Stimulated activated CD8-positive, alpha-beta memory T cell treated with anti-CD3 and anti-CD28 coated beads, Interleukin-7, amount 100 ng/mL, for 4 hours (primary cell): ENCODE results near the gene PRTN3.
"Not testable (repeated sequence)": the region's sequence is repeated elsewhere in the genome, so short reads cannot be mapped to it uniquely, and the experiment has no call there.

ENCODE experiments used
- DNase-seq, 2 donors: peaks; one replicate each; pipeline ENCODE4 v3.0.0-alpha.2; 2020; ENCODE audit warnings: low read depth in 2 of 2

The PRTN3 gene

GRCh38 chr19:866769-867300 is 26.0 kb downstream of the PRTN3 start:
- no peak for DNase-seq

DNA sequence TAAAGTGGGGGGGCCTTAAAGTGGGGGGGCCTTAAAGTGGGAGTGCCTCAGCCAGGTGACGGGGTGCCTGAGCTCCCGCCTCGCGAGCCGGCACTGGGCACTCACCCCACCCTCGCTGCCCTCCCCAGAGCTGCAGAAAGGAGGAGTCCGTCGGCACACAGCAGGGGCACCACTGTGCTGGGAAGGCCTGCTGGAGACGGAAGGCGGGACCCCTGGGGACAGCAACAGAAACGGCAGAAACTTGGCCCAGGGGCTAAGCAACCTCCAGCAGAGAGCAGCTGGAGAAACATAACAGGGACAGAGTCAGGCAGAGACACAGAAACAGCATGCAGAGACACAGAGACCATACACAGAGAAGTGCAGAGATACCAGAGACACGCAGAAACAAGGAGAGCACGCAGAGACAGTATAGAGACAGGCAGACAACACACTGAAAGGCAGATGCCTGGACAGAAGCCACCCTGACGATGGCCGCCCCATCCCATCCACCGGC is 26.5 kb downstream of the PRTN3 start:
- DNase-seq: no peak

- DNase-seq: no peak
These were observed 27.2 kb downstream of the PRTN3 start for GRCh38 chr19:867855-868457.

GRCh38 chr19:868458-869244 is 27.9 kb downstream of the PRTN3 start:
- DNase-seq: no peak

DNA sequence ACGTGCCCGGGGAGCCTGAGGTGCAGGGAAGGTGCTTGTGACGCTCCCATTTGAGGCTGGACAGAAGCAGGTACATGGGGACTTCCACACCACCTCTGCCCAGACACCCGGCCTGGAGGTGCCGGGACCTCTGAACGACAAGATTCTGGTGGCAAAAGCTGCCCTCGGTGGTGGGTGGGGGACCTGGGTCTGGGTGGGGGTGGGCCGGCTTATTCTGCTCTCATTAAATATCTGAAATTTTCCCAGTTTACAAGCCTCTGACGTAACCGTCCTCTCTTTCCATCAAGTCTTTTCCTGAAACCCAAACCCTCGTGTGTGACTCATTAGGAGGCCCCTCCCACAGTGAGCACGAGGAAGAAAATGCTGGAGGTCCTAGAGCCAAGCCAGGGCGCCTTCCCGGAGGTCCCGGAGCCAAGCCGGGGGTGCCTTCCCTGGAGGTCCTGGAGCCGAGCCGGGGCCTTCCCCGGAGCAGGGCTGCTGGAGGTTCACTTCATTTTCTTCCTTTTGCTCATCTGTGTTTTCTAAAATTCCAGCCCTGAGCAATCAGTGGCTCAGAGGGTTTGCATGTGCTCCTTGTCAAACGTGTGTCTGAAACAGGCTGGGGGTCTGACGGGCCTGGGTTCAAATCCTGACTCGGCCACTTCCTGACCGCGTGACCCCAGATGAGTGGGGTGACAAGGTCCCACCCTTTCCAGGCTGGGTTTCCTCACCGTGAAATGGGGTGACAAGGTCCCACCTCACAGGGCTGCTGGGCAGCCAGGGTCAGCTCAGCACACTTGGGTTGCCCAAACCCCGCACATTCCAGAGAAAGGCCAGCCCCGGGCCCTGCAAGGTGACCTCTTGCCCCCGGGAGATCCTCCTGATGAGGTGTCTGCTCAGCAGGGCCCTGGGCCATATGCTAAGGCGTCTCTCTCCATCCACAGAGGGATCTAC is 28.7 kb downstream of the PRTN3 start:
- DNase-seq: no peak

DNA sequence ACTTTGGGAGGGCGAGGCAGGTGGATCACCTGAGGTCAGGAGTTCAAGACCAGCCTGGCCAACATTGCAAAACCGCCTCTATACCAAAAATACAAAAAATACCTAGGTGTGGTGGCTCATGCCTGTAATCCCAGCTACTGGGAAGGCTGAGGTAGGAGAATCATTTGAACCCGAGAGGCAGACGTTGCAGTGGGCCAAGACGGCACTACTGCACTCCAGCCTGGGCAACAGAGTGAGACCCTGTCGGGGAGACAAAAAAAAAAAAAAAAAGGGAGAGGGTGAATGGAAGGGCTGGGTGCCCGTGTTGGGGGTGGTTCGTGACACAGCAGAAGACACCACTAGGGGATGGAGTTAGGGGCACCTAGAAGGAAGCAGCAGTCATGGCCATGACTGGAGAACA is 29.5 kb downstream of the PRTN3 start:
- no peak for DNase-seq

DNA sequence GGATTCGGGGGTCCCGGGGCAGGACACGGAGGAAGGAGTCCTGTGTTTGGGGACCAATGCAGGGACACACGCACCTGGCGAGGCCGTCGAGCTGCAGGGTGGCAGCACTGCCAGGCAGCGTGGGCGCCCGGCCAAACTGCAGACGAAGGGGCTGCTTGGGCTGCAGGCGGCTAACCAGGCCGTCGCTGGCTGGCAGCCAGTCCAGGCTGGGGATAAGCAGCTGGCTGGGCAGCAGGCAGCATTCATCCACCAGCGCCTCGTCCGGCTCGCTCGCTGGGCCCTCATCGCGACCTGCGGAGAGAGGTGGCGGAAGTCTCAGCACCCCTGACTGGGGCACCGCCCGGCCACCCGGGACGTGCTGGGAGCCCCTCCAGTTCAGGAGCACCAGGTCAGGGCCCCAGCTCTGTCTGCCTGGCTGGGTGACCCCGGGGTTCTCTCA is 30.2 kb downstream of the PRTN3 start:
- no peak for DNase-seq

DNA sequence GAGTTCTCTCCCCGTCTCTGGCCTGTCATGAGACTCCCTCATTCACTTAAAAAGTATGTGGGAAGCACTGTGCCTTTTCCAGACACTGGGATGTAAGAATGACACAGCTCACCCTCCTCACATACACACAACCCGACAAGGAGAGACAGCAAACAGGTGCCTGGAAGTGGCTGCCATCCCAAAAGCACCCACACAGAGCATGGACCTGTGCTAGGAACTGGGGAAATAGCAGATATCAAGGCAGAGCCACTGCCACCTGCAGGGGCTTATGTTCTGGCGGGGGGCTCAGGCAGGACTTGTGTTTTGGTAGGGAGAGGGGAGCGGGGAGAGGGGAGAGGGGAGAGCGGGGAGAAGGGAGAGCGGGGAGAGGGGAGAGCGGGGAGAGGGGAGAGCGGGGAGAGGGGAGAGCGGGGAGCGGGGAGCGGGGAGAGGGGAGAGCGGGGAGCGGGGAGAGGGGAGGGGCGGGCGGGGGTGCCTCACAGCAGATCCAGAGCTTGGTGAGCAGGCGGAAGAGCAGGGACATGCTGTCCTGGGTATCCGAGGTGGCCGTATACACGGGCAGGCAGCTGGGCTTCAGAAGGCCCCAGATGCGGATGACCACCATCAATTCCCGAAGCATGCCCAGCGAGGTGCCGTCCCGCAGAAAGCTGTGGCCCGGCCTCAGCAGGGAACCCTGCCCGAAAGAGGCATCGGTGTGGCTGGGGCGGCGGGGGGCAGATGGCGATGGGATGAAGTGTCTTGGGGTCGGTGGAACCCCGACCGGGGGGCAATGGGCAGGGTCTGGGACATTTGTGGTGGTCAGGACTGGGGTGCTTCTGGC is 30.9 kb downstream of the PRTN3 start:
- DNase-seq: no peak

GRCh38 chr19:872266-872951 is 31.6 kb downstream of the PRTN3 start:
- DNase-seq: peak; percentile 58 to 62

DNA sequence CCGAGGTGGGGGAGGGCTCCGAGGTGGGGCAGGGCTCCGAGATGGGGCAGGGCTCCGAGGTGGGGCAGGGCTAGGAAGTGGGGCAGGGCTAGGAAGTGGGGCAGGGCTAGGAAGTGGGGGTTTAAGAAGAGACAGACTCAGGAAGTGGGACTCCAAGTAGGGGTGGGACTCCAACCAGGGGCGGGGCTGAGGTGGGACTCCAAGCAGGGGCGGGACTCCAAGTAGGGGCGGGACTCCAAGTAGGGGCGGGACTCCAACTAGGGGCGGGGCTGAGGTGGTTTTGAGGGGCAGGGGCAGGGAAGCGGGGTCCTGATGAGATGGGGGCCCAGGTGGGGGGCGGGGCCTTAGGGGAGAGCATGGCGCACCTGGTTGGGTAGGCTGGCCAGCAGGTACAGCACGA is 32.3 kb downstream of the PRTN3 start:
- peak; percentile 53 to 62 for DNase-seq

GRCh38 chr19:873561-874041 is 32.8 kb downstream of the PRTN3 start:
- no peak for DNase-seq

GRCh38 chr19:875265-875879 is 34.6 kb downstream of the PRTN3 start:
- no peak for DNase-seq

DNA sequence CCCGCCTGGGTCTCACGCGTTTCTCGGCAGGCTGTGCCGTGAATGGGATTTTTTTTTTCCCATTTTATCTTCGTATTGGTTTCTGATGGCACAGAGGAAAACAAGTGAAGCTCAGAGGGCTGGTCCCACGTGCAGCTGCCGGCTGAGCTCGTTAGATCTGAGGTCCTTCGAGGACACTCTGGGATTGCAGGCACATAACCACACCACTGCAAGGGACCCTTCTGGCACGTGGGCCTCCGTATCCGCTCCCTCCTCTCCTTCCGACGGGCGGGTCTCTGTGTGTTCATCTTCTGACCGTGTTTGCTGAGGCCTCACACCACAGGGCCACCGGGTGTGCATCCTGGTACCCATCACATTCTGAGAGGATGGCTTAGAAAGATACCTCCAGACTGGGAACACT is 35.3 kb downstream of the PRTN3 start:
- no peak for DNase-seq

GRCh38 chr19:876780-877314 is 36.0 kb downstream of the PRTN3 start:
- DNase-seq: no peak

DNA sequence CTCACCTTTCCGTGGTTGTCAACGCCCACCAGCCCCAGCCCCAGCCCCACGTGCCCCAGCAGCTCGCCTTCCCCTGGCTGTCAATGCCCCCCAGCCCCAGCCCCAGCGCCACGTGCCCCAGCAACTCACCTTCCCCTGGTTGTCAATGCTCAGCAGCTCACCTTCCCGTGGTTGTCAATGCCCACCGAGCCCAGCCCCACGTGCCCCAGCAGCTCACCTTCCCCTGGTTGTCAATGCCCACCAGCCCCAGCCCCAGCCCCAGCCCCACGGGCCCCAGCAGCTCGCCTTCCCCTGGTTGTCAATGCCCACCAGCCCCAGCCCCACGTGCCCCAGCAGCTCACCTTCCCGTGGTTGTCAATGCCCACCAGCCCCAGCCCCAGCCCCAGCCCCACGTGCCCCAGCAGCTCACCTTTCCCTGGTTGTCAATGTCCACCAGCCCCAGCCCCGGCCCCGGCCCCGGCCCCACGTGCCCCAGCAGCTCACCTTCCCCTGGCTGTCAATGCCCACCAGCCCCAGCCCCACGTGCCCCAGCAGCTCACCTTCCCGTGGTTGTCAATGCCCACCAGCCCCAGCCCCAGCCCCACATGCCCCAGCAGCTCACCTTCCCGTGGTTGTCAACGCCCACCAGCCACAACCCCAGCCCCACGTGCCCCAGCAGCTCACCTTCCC is 37.3 kb downstream of the PRTN3 start:
- not testable (repeated sequence) for DNase-seq

- DNase-seq: not testable (repeated sequence)
These were observed 38.2 kb downstream of the PRTN3 start for GRCh38 chr19:878751-879561.

DNA sequence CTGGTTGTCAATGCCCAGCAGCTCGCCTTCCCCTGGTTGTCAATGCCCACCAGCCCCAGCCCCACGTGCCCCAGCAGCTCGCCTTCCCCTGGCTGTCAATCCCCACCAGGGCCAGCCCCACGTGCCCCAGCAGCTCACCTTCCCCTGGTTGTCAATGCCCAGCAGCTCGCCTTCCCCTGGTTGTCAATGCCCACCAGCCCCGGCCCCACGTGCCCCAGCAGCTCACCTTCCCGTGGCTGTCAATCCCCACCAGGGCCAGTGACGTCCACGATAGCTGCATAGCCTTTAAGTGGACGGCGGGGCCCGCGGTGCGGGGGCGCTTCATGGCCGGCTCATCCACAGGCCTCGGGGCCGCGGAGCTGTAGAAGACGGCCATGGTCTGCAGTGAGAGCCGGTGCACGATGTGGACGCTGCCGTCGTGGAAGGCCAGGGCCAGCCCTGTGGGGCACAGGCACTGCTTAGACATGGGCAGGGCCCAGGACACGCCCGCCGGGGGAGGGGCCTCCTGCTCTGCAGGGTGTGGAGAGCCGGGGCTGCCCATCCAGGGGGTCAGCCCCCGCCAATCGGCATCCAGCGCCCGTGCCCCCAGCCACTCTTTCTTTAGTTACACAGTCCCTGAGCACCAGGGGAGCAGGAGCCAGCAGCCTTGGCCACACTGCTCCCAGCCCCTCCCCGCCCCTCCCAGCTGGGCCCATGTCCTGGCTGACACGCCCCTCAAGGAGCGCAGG is 39.1 kb downstream of the PRTN3 start:
- DNase-seq: no peak
